Measurements from ENCODE around the gene TEF.
A peak's percentile ranks its signal among the peaks of the same experiment; 100 is the strongest.
"Not testable (repeated sequence)": the region's sequence is repeated elsewhere in the genome, so short reads cannot be mapped to it uniquely, and the experiment has no call there.

Gene TEF

GRCh38 chr22:41429232-41429950, 47.6 kb downstream of the TEF start:
- DNase-seq (ENCODE audit: low spot score): no peak

- DNase-seq (ENCODE audit: low spot score): no peak
Observed at GRCh38 chr22:41429951-41430332, 48.2 kb downstream of the TEF start.

- no peak for DNase-seq (ENCODE audit: low spot score)
Observed at GRCh38 chr22:41431656-41432055, 49.9 kb downstream of the TEF start.

- DNase-seq (ENCODE audit: low spot score): not testable (repeated sequence)
Observed at GRCh38 chr22:41433480-41433879, 51.7 kb downstream of the TEF start.

- DNase-seq (ENCODE audit: low spot score): not testable (repeated sequence)
Observed at GRCh38 chr22:41434361-41435003, 52.7 kb downstream of the TEF start.

- DNase-seq (ENCODE audit: low spot score): no peak
Observed at GRCh38 chr22:41435560-41435959, 53.8 kb downstream of the TEF start.

GRCh38 chr22:41436322-41437113, 54.8 kb downstream of the TEF start:
- DNase-seq (ENCODE audit: low spot score): no peak

GRCh38 chr22:41437198-41437597, 55.5 kb downstream of the TEF start:
- no peak for DNase-seq (ENCODE audit: low spot score)

- not testable (repeated sequence) for DNase-seq (ENCODE audit: low spot score)
Observed at GRCh38 chr22:41440511-41440910, 58.8 kb downstream of the TEF start.

GRCh38 chr22:41442240-41442792, 60.6 kb downstream of the TEF start:
- DNase-seq (ENCODE audit: low spot score): no peak

- peak; percentile 93 for DNase-seq (ENCODE audit: low spot score)
Observed at GRCh38 chr22:41444360-41445128, 62.8 kb downstream of the TEF start.

- DNase-seq (ENCODE audit: low spot score): peak; percentile 12
Observed at GRCh38 chr22:41445129-41446056, 63.7 kb downstream of the TEF start.

GRCh38 chr22:41446057-41446501, 64.3 kb downstream of the TEF start:
- DNase-seq (ENCODE audit: low spot score): no peak

- peak; percentile 93 for DNase-seq (ENCODE audit: low spot score)
Observed at GRCh38 chr22:41446639-41447434, 65.1 kb downstream of the TEF start, which contains the start of gene TOB2. TSS of gene TOB2 (minus strand) at chr22:41446801. CDS start at chr22:41437345, 9,456 bp downstream.

- DNase-seq (ENCODE audit: low spot score): peak; percentile 50
Observed at GRCh38 chr22:41447435-41448188, 65.9 kb downstream of the TEF start.

- DNase-seq (ENCODE audit: low spot score): peak; percentile 98
Observed at GRCh38 chr22:41448189-41448808, 66.6 kb downstream of the TEF start.
